Measurements from ENCODE around the gene TMEM121. TPM values are rescaled to one million over a fixed set of nuclear protein-coding genes. Genes with fewer than 3 reads are reported as not detected.
"Not testable (repeated sequence)": the region's sequence is repeated elsewhere in the genome, so short reads cannot be mapped to it uniquely, and the experiment has no call there.

Gene TMEM121
- total RNA-seq, 2 donors from 2014 or later: 11.1 to 15.7 TPM

DNA sequence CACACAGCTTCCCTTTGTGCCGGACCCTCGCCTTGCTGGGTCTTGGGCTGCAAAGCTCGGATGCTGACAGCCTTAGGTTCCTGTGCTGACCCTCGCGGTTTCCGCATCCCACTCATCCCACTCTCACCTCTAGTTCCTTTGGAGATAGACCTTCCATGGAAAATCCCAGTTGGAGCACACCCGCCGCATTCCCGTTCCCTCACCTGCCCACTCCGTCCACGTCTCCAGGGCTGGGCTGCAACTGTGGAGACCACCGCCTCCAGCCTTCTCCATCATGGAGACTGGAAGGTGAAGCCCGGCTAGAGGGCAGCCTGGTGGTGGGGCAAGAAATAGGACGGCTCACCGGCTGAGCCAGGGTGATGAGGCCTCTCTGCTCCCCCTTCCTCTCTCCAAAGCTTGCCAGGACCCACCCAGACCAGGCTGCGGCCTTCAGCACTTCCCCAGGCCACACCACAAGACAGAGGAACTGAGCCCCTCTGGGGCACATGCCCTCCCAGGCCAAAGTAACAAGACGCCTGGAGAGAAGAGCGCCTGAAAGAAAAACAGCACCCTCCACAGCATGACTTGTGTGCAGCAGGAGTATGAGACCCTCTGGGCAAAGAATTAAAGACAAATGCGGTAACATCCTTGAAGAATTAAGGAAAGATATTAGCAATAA, 15.0 kb downstream of the TMEM121 start:
- intact Hi-C loops (cut with DNase I): no loop called here
- Histone ChIP-seq H3K36me3 (no peaks in the 10 kb centered on the region), H3K4me1 (replicated peaks) (no peaks in the 10 kb centered on the region), H3K9me3 (no peaks in the 10 kb centered on the region), H3K27me3 (replicated peaks; ENCODE audit: insufficient read depth) (no peaks in the 10 kb centered on the region), H3K27ac (no peak overlapping the region), H3K4me3 (no peak overlapping the region)
- TF ChIP-seq CTCF (IDR thresholded peaks at IDR 0.05) (no peak), POLR2AphosphoS5 (IDR thresholded peaks at IDR 0.05) (no peak), POLR2A (IDR thresholded peaks at IDR 0.05) (no peak)
- DNase-seq (ENCODE audit: low spot score): no peak
- 84% methylated on average over 19 of the region's 19 CpGs for WGBS

- H3K4me3 ChIP-seq; H3K36me3 ChIP-seq; DNase-seq (ENCODE audit: low spot score); H3K4me1 ChIP-seq (replicated peaks); H3K27ac ChIP-seq; H3K27me3 ChIP-seq (replicated peaks; ENCODE audit: insufficient read depth); intact Hi-C loops (cut with DNase I); H3K9me3 ChIP-seq: not testable (repeated sequence)
- WGBS: 92% methylated on average over 1 of the region's 1 CpG
Observed at GRCh38 chr14:105545676-105546075, 19.3 kb downstream of the TMEM121 start.

DNA sequence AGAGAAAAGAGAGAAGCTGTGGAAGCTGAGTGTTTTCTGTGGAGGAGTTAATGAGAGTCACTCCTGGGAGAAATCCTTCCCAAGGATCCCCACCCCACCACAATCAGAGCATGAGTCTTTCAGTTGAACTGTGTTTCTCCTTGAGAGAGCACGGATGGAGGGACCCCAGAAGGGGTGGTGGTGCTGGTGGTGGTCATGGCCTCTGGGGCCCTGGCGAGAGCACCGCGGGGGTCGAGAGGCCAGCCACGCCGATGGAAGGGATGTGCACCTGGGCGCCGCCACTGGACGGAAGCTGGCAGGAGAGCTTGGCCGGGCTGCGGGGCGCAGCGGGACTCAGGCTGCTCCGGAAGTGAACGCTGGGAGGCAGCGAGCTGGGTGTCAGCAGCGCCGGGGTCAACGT, 20.0 kb downstream of the TMEM121 start:
- intact Hi-C loops (cut with DNase I); H3K4me1 ChIP-seq (replicated peaks); H3K36me3 ChIP-seq; DNase-seq (ENCODE audit: low spot score); H3K9me3 ChIP-seq; H3K4me3 ChIP-seq; H3K27ac ChIP-seq; H3K27me3 ChIP-seq (replicated peaks; ENCODE audit: insufficient read depth): not testable (repeated sequence)
- WGBS: 90% methylated on average over 10 of the region's 20 CpGs

GRCh38 chr14:105547072-105547471, 20.7 kb downstream of the TMEM121 start:
- intact Hi-C loops (cut with DNase I); H3K27ac ChIP-seq: not testable (repeated sequence)
- 94% methylated on average over 10 of the region's 24 CpGs for WGBS

DNA sequence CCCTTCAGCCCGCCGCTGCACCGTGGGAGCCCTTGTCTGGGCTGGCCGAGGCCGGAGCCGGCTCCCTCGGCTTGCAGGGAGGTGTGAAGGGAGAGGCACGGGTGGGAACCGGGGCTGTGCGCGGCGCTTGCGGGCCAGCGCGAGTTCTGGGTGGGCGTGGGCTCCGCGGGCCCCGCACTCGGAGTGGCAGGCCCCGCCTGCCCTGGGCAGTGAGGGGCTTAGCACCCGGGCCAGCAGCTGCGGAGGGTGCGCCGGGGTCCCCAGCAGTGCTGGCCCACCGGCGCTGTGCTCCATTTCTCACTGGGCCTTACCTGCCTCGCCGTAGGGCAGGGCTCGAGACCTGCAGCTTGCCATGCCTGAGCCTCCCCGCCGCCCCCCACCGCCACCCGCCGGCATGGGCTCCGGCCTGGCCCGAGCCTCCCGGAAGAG, 21.4 kb downstream of the TMEM121 start:
- no peak overlapping the region for H3K27ac ChIP-seq
- no peaks in the 10 kb centered on the region for H3K36me3 ChIP-seq
- TF ChIP-seq CTCF (IDR thresholded peaks at IDR 0.05) (no peak), POLR2A (IDR thresholded peaks at IDR 0.05) (no peak), POLR2AphosphoS5 (IDR thresholded peaks at IDR 0.05) (no peak)
- no peak overlapping the region for H3K4me3 ChIP-seq
- H3K27me3 ChIP-seq (replicated peaks; ENCODE audit: insufficient read depth): no peaks in the 10 kb centered on the region
- intact Hi-C loops (cut with DNase I): no loop called here
- no peaks in the 10 kb centered on the region for H3K9me3 ChIP-seq
- no peaks in the 10 kb centered on the region for H3K4me1 ChIP-seq (replicated peaks)
- 98% methylated on average over 30 of the region's 38 CpGs for WGBS
- DNase-seq (ENCODE audit: low spot score): no peak

More at GRCh38 chr14:105547072-105547471, 20.7 kb downstream of the TMEM121 start:
- H3K36me3 ChIP-seq; H3K27me3 ChIP-seq (replicated peaks; ENCODE audit: insufficient read depth); DNase-seq (ENCODE audit: low spot score); H3K4me1 ChIP-seq (replicated peaks); H3K4me3 ChIP-seq; H3K9me3 ChIP-seq: not testable (repeated sequence)

DNA sequence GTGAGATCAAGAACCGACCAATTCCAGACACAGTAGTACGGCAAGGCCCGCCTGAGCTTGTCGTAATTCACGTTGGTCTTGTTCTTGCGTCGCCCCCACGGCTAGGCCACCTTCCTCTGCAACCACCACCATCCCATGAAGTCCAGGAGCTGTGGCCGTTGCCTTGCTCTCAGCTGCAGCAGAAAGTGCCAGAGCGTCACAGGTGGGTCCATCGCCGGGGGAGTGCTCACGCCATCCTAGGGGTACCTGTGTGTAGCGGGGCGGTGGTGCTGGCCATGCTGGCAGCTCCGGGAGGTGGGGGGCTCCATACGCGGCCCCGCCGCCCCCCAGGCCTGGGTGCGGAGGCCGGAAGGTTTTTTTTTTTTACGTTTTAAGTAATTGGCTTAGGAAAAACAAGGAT, 23.1 kb downstream of the TMEM121 start:
- Histone ChIP-seq H3K36me3 (no peaks in the 10 kb centered on the region), H3K9me3 (no peaks in the 10 kb centered on the region), H3K27me3 (replicated peaks; ENCODE audit: insufficient read depth) (no peaks in the 10 kb centered on the region), H3K4me1 (replicated peaks) (no peaks in the 10 kb centered on the region), H3K27ac (no peak overlapping the region), H3K4me3 (no peak overlapping the region)
- intact Hi-C loops (cut with DNase I): no loop called here
- DNase-seq (ENCODE audit: low spot score): no peak
- TF ChIP-seq POLR2A (IDR thresholded peaks at IDR 0.05) (no peak), CTCF (IDR thresholded peaks at IDR 0.05) (no peak), POLR2AphosphoS5 (IDR thresholded peaks at IDR 0.05) (no peak)
- 95% methylated on average over 23 of the region's 23 CpGs for WGBS

All from prostate gland (tissue), 2 donors.